ENCODE results near the gene DNASE1. TPM values are rescaled to one million over a fixed set of nuclear protein-coding genes. Genes with fewer than 3 reads are reported as not detected.

DNASE1 gene
- total RNA-seq, 1 donor from 2014 or later, result 12.2 TPM

- no peak for TF ChIP-seq CTCF (conservative IDR thresholded peaks at IDR 0.05; ENCODE audit: low read depth, low read length)
- DNase-seq (ENCODE audit: low read depth), result no peak
- peak overlapping the region; percentile 98 for H3K4me3 ChIP-seq (ENCODE audit: low read depth, low read length)
Observed at GRCh38 chr16:3610698-3611145, 43.8 kb upstream of the DNASE1 start.

GRCh38 chr16:3611146-3611975 is 43.1 kb upstream of the DNASE1 start, which contains the start of gene SLX4:
TSS of gene SLX4 (minus strand) at chr16:3611606. CDS start at chr16:3608964, 2,642 bp downstream.
- no peak for DNase-seq (ENCODE audit: low read depth)
- TF ChIP-seq CTCF (conservative IDR thresholded peaks at IDR 0.05; ENCODE audit: low read depth, low read length), result no peak
- H3K4me3 ChIP-seq (ENCODE audit: low read depth, low read length), result peak within 1 kb of the TSS; percentile 98

GRCh38 chr16:3612510-3613466 is 41.7 kb upstream of the DNASE1 start:
- TF ChIP-seq CTCF (conservative IDR thresholded peaks at IDR 0.05; ENCODE audit: low read depth, low read length), result no peak
- no peak for DNase-seq (ENCODE audit: low read depth)
- peak overlapping the region; percentile 98 for H3K4me3 ChIP-seq (ENCODE audit: low read depth, low read length)

GRCh38 chr16:3618769-3619141 is 35.7 kb upstream of the DNASE1 start:
- no peak for TF ChIP-seq CTCF (conservative IDR thresholded peaks at IDR 0.05; ENCODE audit: low read depth, low read length)
- no peak for DNase-seq (ENCODE audit: low read depth)
- no peak overlapping the region for H3K4me3 ChIP-seq (ENCODE audit: low read depth, low read length)

GRCh38 chr16:3623642-3624041 is 30.8 kb upstream of the DNASE1 start:
- no peak for TF ChIP-seq CTCF (conservative IDR thresholded peaks at IDR 0.05; ENCODE audit: low read depth, low read length)
- no peak for DNase-seq (ENCODE audit: low read depth)
- H3K4me3 ChIP-seq (ENCODE audit: low read depth, low read length), result no peak overlapping the region

- no peak for DNase-seq (ENCODE audit: low read depth)
- TF ChIP-seq CTCF (conservative IDR thresholded peaks at IDR 0.05; ENCODE audit: low read depth, low read length), result no peak
- no peak overlapping the region for H3K4me3 ChIP-seq (ENCODE audit: low read depth, low read length)
Observed at GRCh38 chr16:3625331-3625730, 29.2 kb upstream of the DNASE1 start.

Data from epithelial cell of proximal tubule (primary cell).